IPS-NIHi7 (cell line): ENCODE results near the gene SLC12A8.

ENCODE experiments used
- DNase-seq: peaks from one replicate; pipeline ENCODE4 v3.0.0; 2012; ENCODE audit warnings: mixed read lengths; ENCODE audit errors: extremely low spot score

Gene SLC12A8, protein sequence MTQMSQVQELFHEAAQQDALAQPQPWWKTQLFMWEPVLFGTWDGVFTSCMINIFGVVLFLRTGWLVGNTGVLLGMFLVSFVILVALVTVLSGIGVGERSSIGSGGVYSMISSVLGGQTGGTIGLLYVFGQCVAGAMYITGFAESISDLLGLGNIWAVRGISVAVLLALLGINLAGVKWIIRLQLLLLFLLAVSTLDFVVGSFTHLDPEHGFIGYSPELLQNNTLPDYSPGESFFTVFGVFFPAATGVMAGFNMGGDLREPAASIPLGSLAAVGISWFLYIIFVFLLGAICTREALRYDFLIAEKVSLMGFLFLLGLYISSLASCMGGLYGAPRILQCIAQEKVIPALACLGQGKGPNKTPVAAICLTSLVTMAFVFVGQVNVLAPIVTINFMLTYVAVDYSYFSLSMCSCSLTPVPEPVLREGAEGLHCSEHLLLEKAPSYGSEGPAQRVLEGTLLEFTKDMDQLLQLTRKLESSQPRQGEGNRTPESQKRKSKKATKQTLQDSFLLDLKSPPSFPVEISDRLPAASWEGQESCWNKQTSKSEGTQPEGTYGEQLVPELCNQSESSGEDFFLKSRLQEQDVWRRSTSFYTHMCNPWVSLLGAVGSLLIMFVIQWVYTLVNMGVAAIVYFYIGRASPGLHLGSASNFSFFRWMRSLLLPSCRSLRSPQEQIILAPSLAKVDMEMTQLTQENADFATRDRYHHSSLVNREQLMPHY

DNA sequence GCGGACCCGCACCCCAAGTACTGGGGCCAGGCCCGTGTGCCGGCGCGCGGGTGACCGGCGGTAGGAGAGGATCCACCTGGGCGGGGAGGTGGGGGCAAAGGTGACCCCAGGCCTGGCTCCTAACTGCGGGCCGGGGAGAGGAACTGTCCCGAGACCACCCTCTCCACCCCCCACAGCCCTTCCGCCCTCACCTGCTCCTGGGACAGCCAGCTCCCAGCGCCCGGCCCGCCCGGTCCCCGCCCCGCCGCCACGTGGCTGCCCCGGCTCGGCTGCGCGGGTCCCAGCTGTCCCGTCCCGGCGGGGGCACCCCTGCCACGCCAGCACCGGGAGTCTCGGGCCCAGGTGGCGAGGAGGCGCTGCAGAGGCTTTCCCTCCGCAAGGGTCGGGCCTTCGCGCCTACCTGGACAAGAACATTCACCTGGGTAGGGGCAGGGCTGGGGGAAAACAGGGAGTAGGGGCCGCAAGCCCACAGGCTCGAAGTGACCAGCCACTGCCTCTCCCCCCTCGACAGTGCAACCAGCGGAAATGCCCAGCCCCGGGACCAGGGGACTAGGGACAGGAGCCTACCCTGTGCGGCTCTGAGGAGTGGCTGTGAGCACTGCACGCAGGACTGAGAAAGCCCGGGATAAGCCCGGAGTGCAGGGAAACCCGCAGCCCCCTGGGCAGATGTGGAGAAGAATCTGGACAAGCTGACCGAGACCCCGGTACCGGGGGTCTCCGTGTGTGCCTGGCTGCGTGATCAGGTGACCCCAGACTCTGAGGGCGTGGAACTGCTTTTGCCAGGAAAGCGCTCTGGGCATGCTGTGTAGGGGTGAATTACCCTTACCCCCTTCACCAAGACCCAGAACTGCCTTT lies at the start of gene SLC12A8:
Gene SLC12A8, minus strand, starts transcription at position 240 of the 855 bp plus-strand sequence. CDS start 1,399 bp downstream, outside the sequence.
- DNase-seq, result no peak

DNA sequence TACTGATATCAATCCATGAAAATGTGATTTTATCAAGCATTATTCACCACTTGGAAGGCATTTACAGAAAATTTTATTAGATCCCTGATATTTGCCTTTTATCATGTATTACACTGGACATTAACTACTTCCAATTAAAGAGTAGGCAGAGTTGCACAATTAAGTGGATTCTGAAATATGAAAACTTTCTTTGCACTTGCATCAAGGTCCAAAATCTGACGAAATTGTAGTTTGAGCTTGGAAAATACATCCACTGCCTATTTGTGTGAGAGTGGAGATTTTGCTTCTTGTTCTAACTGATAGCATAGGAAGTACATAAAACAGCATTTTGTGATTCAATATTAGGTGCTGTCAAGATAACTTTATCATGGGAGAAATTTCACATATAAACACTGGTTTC lies 49.6 kb upstream of the SLC12A8 start:
- DNase-seq, result no peak

DNA sequence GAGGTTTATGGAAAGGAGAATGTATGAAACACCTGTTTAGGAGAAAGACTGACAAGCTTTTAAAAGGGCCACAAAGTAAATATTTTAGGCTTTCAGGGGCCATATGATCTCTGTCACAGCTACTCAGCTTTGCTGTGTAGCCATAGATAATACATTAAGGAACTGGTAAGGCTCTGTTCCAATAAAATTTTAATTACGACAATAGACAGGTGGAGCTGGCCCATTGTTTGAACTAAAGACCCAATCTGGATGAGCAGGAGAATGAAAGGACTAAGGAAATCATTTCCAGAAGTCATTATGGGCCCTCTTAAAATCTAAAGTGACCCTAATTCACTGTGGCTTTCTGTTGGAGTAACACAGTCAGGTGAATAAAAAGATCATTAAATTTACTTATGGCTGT lies 48.5 kb upstream of the SLC12A8 start:
- DNase-seq, result no peak

DNA sequence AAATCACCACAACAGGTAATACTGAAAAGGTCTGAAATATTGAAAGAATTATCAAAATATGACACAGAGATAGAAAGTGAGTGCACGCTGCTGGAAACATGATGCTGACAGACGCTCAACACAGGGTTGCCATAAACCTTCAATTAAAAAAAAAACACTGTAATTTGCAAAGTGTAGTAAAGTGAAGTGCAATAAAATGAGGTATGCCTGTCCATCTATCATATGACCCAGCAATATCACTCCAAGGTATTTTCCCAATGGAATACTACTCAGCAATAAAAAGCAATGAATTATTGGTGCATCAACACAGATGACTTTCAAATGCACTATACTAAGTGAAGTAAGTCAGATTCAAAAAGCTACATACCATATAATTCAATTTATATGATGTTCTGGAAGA lies 47.6 kb upstream of the SLC12A8 start:
- DNase-seq, result no peak

DNA sequence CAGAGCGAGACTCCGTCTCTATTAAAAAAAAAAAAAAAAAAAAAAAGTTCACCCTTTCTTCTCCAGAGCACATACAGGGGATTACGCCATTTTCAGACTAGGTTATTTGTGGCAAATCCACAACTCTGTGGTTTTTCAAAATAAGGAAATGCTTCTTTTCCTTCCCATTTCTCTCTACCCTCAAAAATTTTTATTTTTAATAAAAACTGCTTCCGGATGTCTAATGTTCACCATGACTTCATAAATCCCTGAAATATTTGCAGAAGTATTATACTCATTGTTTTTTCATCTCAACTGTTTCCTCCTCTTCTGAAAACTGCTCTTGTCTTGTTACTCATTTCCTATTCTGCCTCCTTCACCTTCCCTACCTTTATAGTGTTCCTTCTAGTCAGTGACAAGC lies 45.0 kb upstream of the SLC12A8 start:
- no peak for DNase-seq

DNA sequence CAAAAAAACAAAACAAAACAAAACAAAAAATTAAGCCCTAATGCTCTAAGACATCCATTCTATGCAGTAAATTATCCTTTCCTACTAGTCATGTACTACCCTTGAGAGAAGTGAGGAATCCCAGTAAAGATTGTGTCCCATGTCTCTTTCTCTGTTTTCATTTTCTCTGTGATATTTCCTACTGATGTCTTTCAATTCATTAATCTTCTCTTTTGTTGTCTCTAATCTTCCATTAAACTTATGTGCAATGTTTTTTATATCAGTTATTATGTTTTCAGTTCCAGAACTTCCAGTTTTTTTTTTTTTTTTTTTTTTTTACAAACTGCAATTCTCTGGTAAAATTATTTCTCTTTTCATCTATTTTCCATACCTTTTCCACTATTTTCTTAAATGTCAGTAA lies 44.1 kb upstream of the SLC12A8 start:
- no peak for DNase-seq

DNA sequence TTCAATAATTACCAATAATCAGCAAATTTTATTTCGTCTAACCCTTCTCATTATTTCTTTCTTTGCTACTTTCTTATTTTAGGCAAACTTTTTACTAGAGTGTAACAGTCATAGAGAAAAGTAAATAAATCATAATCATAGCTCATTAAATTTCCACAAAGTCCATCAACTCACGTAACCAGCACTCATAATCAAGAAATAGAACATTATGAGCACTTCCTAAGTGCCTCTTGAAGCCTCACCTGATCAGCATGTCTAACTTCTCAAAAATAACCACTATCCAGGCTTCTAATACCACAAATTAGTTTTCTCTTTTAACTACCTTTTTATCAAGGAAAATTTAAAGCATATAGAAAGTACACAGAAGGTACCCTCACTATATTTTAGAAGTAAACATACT lies 38.4 kb upstream of the SLC12A8 start:
- DNase-seq, result no peak

DNA sequence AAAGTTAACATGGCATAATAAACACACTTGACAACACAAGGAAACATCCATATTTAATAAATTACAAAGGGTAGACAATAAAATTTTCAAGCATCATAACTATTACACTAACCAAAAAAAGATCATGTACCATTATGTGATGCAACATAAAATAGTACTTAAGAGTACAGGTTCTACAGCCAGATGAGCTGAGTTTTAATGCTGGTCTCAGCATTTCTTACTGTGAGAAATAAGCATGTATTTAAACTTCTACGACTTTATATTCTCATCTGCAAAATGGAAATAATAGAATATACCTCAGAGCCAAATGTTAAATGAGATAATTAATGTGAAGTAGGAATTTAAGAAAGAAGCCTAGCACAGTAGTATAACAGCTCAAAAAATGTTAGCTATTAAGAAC lies 33.7 kb upstream of the SLC12A8 start:
- DNase-seq, result no peak

DNA sequence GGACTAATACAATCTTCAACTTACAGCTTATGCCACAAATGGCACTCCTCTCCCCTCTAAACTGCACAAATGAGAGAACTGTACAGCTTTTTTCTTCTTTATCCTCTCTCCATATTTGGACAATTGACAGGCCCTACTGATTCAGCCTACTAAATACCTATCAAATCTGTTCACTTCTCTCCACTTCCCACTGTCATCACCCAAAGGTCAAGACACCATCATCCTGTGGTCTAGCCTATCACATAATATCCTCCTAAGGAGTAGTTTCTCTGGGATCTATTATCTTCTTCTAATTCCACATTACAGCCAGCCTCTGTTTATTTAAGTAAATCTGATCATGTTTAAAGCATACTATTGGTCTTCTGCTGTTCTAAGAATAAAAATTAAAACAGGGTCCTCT lies 33.0 kb upstream of the SLC12A8 start:
- no peak for DNase-seq

DNA sequence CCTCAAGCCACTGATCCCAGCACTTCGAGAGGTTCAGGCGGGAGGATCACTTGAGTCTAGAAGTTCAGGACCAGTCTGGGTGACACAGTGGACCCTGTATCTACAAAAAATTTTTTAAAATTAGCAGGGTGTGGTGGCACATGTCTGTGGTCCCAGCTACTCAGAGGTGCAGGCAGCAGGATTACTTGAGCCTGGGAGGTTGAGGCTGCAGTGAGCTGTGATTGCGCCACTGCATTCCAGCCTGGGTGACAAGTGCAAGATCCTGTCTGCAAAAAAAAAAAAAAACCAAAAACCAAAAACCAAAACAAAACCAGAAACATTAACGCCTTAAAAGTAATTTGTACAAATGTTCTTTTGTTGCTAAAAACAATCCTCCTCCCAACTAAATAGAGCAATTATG lies 27.9 kb upstream of the SLC12A8 start:
- DNase-seq, result no peak

DNA sequence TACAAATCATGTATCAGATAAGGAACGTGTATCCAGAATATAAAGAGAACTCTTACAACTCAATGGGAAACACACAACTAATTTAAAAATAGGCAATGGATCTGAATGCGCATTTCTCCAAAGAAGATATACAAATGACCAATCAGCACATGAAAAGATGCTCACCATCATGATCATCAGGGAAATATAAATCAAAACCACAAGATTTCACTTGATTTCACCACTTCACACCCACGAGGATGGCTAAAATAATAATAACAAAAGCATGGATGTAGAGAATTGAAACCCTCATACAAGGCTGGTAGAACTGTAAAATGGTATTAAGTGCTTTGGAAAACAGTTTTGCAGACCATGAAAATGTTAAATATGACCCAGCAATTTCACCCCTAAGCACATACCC lies 26.7 kb upstream of the SLC12A8 start:
- DNase-seq, result no peak

DNA sequence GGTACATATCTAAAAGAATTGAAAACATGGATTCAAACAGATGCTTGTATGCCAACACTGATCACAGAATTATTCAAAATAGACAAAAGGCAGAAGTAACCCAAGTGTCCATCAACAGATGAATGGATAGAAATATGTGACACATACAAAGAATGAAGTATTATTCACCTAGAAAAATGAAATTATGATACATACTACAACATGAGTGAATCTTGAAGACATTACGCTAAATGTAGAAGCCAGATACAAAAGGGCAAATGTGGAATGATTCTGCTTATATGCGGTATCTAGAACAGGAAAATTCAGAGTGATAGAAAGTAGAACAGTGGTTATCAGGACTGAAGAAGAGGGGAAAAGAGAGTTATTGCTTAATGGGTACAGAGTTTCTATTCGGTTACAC lies 26.2 kb upstream of the SLC12A8 start:
- no peak for DNase-seq

DNA sequence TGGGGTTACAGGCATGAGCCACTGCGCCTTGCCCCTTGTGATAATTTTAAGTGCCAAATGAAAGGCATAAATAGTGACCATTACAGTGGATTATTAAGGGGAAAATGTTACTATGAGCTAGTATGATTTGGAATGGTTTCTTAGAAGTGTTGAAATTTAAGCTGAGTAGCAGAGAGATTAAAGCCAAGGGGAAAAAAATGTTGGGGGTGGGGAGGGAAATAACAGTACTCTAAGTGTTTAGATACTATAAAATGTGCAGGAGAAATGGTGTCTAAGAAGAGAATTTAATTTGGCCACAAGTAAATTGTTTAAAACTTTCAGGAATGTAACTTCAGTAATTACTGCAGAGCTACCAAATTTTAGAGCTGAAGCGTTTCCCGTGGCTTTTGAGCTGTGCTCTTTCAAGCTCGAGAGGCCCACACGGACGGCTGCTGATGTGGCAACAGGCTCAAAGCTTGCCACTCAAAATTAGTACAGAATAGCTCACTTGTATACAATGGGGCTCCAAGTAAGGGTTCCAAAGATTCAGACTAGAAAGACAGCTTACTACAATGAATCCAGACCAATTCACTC lies 23.9 kb upstream of the SLC12A8 start:
- no peak for DNase-seq

DNA sequence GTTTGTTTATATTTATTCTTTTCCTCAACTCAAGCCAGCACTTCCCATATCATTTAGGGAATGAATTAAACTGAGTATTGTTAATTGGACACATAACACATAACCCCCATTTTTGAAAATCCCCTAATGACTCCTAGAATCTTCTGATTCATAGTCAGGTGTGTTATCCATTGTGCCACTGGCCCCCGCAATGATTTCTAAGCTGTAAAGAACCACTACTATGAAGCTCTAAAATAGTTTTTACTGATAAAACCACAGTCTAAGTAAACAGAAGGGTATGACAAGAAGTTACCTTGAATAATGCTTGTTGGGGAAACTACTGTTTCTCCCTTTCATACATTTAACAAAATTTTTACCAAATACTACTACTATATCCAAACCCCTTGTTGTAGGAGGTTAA lies 22.3 kb upstream of the SLC12A8 start:
- DNase-seq, result no peak

DNA sequence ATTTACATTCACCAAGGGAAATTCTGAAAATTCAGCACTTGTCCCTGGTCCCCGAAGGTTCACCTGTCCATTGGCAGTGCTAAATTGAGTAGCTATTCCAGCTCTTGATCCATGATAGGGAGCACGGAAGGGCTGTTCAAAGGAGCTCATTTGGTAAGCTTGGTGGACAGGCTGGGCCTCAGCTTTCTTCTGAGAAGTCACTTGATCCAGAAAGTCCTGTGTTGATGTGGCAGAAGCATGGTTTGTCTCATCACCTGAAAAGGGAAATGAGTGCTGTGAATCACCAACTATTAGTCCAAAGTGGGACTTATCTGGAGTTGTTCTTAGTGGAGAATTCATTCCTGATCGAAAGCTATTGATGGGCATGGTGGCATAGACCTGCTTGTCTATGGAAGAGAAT lies 19.9 kb upstream of the SLC12A8 start:
- DNase-seq, result no peak

DNA sequence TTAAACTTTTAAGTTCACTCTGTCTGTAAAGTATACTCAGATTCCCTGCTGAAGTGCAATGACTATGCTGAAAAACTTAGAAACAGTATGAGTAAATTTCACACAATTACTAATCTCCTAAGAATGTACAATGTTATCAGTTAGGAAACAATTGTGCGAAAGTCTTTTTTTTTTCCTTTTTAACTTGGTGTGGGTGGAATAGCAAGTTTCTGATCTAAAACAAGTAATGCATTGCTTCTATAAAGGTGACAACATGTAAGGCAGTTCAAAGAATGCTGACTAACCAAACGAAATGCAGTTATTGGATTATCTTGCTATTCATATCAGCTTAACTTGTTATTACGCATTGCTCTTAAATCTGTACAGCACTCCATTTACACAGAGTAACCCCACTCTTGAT lies 19.3 kb upstream of the SLC12A8 start:
- DNase-seq, result no peak

DNA sequence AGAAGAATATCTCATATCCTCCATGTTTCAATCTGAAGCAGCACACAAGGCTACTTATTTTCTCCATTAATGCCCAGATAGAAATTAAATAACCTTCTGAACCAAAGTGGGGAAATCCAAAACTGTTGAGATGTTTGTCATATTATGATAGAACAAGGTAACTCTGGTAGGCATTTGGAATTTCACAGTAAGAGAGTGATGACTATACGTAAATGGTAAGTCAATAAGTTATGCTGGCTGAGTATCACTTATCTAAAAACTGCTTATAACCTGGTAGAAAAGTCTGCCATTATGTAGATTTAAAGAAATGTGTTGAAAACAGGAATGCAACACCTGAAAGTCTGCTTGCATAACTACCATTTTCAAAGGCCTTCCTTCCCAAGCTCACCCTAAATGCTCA lies 17.2 kb upstream of the SLC12A8 start:
- no peak for DNase-seq

DNA sequence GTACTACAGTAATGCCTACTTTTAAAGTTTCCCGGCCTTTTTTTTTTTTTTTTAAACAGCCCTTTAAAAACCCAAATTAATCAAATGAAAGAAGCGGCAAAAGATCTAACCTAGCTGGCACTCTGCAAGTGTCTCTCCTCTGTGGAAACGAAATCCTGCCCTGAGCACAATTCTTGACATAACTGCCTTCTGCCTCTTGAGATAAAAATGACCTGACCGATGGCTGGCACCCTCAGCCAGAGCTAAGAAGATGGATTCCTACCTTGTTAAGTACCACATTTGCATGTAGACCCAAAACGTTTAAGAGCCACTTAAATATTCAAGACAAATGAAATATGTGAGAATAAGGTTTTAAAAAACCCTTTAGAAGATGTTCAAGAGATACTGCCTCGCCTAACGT lies 16.6 kb upstream of the SLC12A8 start:
- no peak for DNase-seq

DNA sequence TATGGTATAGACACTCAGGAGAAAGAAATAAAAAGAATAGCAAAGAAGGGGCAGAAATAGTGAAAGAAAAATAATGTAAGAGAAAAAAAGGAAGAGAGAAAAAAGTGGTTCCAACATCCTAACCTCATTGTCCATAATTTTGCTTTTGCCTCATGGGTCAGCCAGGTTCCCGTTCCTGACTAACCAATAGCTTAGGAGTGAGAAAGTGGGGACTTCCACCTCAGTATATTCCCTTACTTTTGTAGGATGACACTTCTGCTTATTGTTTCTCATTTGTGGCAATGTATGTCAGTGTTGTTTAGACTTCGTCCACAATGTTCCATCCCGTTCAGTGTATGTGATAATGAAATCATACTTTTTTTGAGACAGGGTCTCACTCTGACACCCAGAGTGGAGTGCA lies 9.3 kb upstream of the SLC12A8 start:
- DNase-seq, result no peak

DNA sequence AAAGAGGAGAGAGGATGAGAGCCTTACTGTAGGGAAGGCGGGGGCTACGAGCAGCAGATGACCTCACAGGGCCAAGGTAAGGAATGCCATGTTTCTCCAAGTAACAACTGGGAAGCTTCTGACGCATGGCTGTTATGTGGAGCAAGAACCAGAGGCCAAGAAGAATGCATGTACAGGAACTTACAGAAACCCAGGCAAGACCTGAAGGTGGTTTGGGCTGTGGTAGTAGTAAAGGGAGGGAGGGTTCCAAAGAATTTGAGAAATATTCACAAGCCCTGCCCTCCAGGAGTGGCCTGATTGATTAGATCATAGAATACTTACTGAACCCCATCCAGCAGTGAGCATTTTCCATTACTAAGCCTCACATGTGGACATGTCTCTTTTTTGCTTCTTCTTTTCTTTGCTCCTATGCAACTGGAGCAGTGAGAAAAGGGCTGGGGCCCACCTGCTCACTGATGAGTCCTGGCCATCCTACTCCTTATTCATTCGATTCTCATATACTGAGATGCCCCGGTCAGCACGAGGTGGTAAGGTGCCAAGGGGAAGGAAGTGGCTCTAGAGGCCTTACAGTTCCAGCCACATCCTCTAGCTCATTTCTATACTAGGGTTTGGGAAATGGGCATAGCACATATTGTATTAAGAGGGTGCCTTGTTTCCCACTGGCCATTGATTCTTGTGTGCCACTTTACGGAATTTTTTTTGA lies 8.3 kb upstream of the SLC12A8 start:
- no peak for DNase-seq

DNA sequence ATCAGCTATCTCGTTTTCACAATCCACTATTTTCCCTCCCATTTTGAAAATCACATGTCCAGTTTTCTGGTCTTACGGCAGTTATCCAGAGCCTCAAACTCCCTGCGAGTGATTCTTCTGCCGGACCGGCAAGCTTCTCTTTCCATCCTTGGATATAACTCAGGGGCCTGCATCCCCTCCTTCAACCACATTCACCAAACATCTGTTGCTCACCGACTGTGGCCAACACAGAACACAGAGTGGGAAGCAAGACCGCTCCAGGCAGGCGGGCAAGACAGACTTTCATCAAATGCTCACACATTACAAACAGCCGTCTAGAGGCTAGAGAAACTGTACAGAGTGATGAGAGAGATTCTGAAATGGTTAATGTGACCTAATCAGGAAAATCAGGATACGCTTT lies 7.6 kb upstream of the SLC12A8 start:
- no peak for DNase-seq
